BJ (cell line): ENCODE data around the gene MPPED1. TPM values are rescaled to one million over a fixed set of nuclear protein-coding genes. Genes with fewer than 3 reads are reported as not detected.

Source experiments
- CTCF ChIA-PET: fragments of 350-600 bp; formaldehyde crosslinking; extraction: SDS; loops from one replicate; lab custom pipeline; 2021; ENCODE audit warnings: antibody characterized with exemption, inconsistent platforms; lab: Yijun Ruan, JAX
- POLR2A ChIA-PET: fragments of 300-600 bp; sonication (Branson Sonifier 250); formaldehyde crosslinking; extraction: SDS; loops from one replicate; lab custom pipeline; 2021; ENCODE audit warnings: antibody characterized with exemption; lab: Charles Lee
- DNase-seq: peaks from one replicate; pipeline ENCODE4 v3.0.0-alpha.2; 2011; ENCODE audit warnings: low read depth
- H3K27me3 ChIP-seq: 2 replicates; pipeline ENCODE4 v1.6.0; 2011; ENCODE audit warnings: low read length; ENCODE audit not compliant: control insufficient read depth, insufficient read depth
- H3K36me3 ChIP-seq: 2 replicates; pipeline ENCODE4 v1.5.1; 2011; ENCODE audit warnings: low read length; ENCODE audit not compliant: control insufficient read depth, insufficient read depth
- H3K4me3 ChIP-seq: 2 replicates; pipeline ENCODE4 v1.5.1; 2011; ENCODE audit warnings: low read depth, mild to moderate bottlenecking, control low read depth, low read length
- polyA plus RNA-seq: library from polyadenylated mRNA; depleted of rRNA; stranded (reverse); fragments of >200 nt; gene quantifications from 2 replicates; pipeline ENCODE4 v1.2.3, GENCODE V29; 2011
- TF ChIP-seq, protein P1 (sequence below): IDR thresholded peaks from 2 replicates; pipeline ENCODE4 v1.5.1; 2011; ENCODE audit warnings: low read depth, mild to moderate bottlenecking, control low read depth, inconsistent platforms, low read length, moderate library complexity; ENCODE audit not compliant: insufficient read depth

MPPED1 gene
- polyA plus RNA-seq, 1 experiment: not detected

GRCh38 chr22:43537019-43537585, 125.3 kb downstream of the MPPED1 start:
- DNase-seq: no peak
- Histone ChIP-seq H3K36me3 (no peaks in the 10 kb centered on the region), H3K4me3 (no peak overlapping the region), H3K27me3 (no peaks in the 10 kb centered on the region)
- ChIA-PET POLR2A (no interaction called here), CTCF (no interaction called here)
- TF ChIP-seq, protein P1, sequence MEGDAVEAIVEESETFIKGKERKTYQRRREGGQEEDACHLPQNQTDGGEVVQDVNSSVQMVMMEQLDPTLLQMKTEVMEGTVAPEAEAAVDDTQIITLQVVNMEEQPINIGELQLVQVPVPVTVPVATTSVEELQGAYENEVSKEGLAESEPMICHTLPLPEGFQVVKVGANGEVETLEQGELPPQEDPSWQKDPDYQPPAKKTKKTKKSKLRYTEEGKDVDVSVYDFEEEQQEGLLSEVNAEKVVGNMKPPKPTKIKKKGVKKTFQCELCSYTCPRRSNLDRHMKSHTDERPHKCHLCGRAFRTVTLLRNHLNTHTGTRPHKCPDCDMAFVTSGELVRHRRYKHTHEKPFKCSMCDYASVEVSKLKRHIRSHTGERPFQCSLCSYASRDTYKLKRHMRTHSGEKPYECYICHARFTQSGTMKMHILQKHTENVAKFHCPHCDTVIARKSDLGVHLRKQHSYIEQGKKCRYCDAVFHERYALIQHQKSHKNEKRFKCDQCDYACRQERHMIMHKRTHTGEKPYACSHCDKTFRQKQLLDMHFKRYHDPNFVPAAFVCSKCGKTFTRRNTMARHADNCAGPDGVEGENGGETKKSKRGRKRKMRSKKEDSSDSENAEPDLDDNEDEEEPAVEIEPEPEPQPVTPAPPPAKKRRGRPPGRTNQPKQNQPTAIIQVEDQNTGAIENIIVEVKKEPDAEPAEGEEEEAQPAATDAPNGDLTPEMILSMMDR: no peak

GRCh38 chr22:43539572-43540528, 128.0 kb downstream of the MPPED1 start:
- ChIA-PET POLR2A (no interaction called here), CTCF (no interaction called here)
- Histone ChIP-seq H3K36me3 (no peaks in the 10 kb centered on the region), H3K4me3 (no peak overlapping the region), H3K27me3 (no peaks in the 10 kb centered on the region)
- TF ChIP-seq, protein P1: no peak
- no peak for DNase-seq

GRCh38 chr22:43540529-43540923, 128.7 kb downstream of the MPPED1 start:
- ChIA-PET POLR2A (no interaction called here), CTCF (no interaction called here)
- TF ChIP-seq, protein P1: no peak
- no peak for DNase-seq
- no peak overlapping the region for H3K4me3 ChIP-seq
- no peaks in the 10 kb centered on the region for H3K27me3 ChIP-seq
- no peaks in the 10 kb centered on the region for H3K36me3 ChIP-seq

DNA sequence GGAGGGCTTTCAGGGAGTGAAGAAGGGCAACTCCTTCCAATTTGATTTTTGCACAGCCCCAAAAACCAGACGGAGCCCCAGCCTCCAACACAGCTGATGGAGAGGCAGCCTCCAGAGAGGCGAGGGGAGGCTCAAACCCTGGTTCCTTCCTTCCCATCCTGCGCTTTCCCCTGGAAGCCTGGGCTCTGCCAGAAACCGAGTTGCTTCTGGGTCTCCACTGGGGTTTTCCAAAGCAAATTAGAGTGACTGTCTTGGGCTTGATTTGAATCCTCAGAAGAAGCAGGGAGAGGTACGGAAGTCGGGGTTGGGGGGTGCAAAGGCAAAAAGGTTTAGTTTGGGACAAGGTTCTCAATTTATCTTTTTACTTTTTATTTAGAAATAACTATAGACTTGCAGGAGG, 129.2 kb downstream of the MPPED1 start:
- POLR2A ChIA-PET: no interaction called here
- Histone ChIP-seq H3K36me3 (no peaks in the 10 kb centered on the region), H3K27me3 (no peaks in the 10 kb centered on the region), H3K4me3 (no peak overlapping the region)
- TF ChIP-seq, protein P1: no peak
- DNase-seq: no peak
- CTCF ChIA-PET: no interaction called here
